Left lung (tissue), 10 donors: ENCODE measurements around the gene CKB. TPM values are rescaled to one million over a fixed set of nuclear protein-coding genes. Genes with fewer than 3 reads are reported as not detected.
A peak's percentile ranks its signal among the peaks of the same experiment; 100 is the strongest.

ENCODE experiments used
- ATAC-seq: fragments of 200-7000 bp; cut with Tn5 transposase; one replicate; pipeline ENCODE4 v1.9.1; 2020; ENCODE audit warnings: moderate library complexity
- DNase-seq, 4 donors: peaks; one replicate each; pipeline ENCODE4 v3.0.0-alpha.2; 2013 to 2020
- H3K27ac ChIP-seq, 2 donors: fragments of 200-600 bp; sonication (generic) in 1 of 2; one replicate each; pipeline versions ENCODE4 v1.5.0 to v1.8.0; 2020 to 2021
- H3K27me3 ChIP-seq, 2 donors: fragments of 200-600 bp; sonication (generic) in 1 of 2; one replicate each; pipeline versions ENCODE4 v1.5.0 to v1.8.0; 2020 to 2021
- H3K36me3 ChIP-seq, 2 donors: fragments of 200-600 bp; sonication (generic) in 1 of 2; one replicate each; pipeline versions ENCODE4 v1.5.0 to v1.8.0; 2020 to 2021
- H3K4me1 ChIP-seq, 2 donors: fragments of 200-600 bp; one replicate each; pipeline ENCODE4 v1.8.0; 2021
- H3K4me3 ChIP-seq, 2 donors: fragments of 200-600 bp; sonication (generic) in 1 of 2; one replicate each; pipeline versions ENCODE4 v1.5.0 to v1.8.0; 2020 to 2021; ENCODE audit warnings: mild to moderate bottlenecking in 1 of 2
- H3K9me3 ChIP-seq, 2 donors: fragments of 200-600 bp; sonication (generic) in 1 of 2; one replicate each; pipeline versions ENCODE4 v1.5.0 to v1.8.0; 2020 to 2021
- intact Hi-C, 2 donors: fragments of 100-400 bp; cut with DNase I; formaldehyde crosslinking; loops; one replicate each; pipeline versions ENCODE4 v1.11.2 to v1.14.2; 2022
- polyA plus RNA-seq, 6 donors: library from polyadenylated mRNA; unstranded; fragments of 120-200 nt; gene quantifications; one replicate each; pipeline ENCODE4 v1.2.1, GENCODE V29; 2013; ENCODE audit not compliant: insufficient read length in 6 of 6
- total RNA-seq, 2 donors: library from RNA; stranded (reverse); fragmentation: NEBNext Ultra II Directional; extraction: Animal tissue kit (Norgen Biotek cat#: 25700); gene quantifications; one replicate each; pipeline ENCODE4 v1.2.1, GENCODE V29; 2021
- TF ChIP-seq, protein P1 (sequence below), 2 donors: fragments of 200-600 bp; sonication (generic) in 1 of 2; IDR thresholded peaks; one replicate each; pipeline versions ENCODE4 v1.5.0 to v1.8.0; 2021; ENCODE audit warnings: antibody characterized with exemption in 2 of 2
- donor health status: DM: no; HTN: yes; CAD: no.
- donor health status: DM: no; HTN: no; CAD: no.

CKB gene
- total and polyA plus RNA-seq, 8 donors = 129 to 312 (median 210) TPM

DNA sequence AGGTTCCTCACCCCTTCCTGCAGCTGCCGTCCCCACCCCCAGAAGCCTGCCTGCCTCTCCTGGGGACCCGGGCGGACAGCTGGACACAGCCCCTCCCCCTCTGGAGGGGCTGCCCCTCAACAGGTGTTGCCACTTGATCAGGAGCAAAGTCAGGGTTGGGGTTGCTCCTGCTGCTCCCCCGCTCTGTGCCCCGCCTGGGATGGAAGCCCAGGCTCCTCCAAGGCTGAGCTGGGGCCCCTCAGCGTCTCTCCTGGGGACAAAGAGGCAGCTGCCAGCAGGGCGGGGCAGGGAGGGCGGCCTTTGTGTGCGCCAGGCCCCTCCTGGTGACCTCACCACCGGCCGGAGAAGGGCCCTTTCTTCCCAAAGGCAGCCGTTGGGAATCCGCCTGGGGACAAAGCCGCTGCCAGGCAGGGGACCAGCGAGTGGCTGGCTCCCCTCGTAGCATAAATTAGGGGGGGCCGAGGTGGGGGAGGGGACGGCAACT, 20.0 kb upstream of the CKB start:
- peak in 2 of 4 donors; percentile 78 to 83 for DNase-seq
- peak; percentile 54 for ATAC-seq
- TF ChIP-seq, protein P1, sequence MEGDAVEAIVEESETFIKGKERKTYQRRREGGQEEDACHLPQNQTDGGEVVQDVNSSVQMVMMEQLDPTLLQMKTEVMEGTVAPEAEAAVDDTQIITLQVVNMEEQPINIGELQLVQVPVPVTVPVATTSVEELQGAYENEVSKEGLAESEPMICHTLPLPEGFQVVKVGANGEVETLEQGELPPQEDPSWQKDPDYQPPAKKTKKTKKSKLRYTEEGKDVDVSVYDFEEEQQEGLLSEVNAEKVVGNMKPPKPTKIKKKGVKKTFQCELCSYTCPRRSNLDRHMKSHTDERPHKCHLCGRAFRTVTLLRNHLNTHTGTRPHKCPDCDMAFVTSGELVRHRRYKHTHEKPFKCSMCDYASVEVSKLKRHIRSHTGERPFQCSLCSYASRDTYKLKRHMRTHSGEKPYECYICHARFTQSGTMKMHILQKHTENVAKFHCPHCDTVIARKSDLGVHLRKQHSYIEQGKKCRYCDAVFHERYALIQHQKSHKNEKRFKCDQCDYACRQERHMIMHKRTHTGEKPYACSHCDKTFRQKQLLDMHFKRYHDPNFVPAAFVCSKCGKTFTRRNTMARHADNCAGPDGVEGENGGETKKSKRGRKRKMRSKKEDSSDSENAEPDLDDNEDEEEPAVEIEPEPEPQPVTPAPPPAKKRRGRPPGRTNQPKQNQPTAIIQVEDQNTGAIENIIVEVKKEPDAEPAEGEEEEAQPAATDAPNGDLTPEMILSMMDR (IDR thresholded peaks at IDR 0.05) = no peak
- Histone ChIP-seq H3K27me3 (peaks cover 0 to 46% of the 10 kb centered on the region in 2 donors), H3K27ac (peak overlapping the region; percentile 39 to 83), H3K9me3 (no peaks in the 10 kb centered on the region), H3K4me3 (no peak overlapping the region), H3K4me1 (peaks cover 26 to 43% of the 10 kb centered on the region in 2 donors), H3K36me3 (no peaks in the 10 kb centered on the region)
- intact Hi-C loops = no loop called here

DNA sequence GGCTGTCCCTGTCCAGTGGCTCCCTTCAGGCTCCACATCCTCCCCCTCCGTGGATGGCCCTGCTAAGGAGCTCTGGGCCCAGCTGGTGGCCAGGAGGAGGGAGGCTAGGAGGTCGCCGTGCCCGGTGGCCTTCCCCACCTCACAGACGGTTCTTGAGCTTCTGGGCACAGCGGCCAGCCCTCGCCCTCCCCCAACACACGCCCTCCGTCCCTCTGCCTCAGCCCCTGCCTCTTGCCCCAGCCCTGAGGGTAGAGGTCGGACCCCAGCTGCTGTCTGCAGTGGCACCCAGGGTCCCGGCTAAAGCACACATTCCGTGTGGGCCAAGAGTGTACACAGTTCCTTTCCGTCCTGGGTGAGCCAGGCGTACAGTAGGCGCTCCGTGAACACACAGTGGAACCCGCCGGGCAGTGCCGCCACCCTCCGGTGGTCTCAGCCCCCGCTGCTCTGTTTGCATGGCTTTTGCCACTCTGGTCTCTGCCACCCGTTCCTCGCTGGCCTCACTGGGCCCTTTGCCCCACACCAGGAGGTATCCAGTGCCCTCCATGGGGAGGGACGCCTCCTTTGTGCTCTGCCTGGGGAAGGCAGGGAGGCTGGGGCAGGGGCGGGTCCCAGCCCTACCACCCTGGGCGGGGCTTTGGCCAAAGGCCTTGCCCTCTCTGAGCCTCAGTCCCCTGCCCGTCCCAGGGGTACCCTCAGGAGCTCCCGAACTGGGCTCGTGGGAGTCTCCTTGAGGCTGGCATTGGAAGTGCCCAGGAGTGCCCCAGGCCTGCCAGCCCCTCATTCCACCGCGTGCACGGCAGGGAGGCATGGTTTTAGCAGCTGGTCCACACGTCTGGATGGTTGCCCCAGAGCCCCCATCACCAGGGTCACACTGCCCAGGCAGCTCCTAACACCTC, 19.3 kb upstream of the CKB start:
- Histone ChIP-seq H3K4me3 (no peak overlapping the region), H3K27me3 (peaks cover 0 to 46% of the 10 kb centered on the region in 2 donors), H3K4me1 (peaks cover 26 to 43% of the 10 kb centered on the region in 2 donors), H3K9me3 (no peaks in the 10 kb centered on the region), H3K27ac (peak overlapping the region; percentile 83), H3K36me3 (no peaks in the 10 kb centered on the region)
- TF ChIP-seq, protein P1 (IDR thresholded peaks at IDR 0.05) = no peak
- intact Hi-C loops = no loop called here
- DNase-seq (peak in 2 of 4 donors; percentile 46 to 78), ATAC-seq (peak; percentile 33)

DNA sequence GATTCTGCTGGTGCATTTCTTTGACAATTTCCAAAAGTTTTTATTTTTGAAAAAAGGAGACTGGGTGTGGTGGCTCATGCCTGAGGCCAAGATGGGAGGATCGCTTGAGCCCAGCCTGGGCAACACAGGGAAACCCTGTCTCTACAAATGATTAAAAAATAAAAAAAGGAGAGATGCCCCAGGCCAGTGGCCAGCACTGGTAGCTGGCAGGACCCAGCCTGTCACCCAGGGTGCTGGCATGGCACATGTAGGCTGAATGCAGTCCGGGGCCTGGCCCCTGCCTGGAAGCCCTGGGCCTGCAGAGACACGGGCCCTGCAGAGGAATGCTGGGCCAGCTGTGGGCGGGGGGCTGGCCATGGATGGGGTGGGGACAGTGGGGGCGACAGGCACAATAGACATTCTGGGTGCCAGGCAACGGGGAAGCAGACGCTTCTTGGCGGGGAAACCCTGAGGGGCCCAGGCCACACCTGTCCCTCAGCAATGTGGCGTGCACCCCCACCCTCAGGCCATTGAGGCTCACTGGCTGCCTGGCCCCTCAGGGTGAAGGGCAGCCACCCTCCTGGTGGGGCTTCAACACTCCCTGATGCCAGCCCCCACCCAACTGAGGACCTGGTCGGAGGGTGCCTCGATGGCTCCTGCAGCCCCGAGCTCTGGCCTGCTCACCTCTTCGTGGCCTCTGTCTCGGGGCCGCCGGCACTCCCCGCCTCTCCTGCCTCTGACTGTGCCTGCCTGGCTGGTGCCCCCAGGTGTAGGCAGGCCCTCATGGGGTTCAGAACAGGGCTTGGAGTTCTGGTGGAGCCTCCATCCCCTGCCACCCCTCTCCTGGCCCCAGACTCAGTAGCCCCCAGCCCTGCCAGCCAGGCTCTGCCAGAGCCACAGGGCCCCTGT, 18.4 kb upstream of the CKB start:
- H3K4me3 ChIP-seq = no peak overlapping the region
- peaks cover 0 to 46% of the 10 kb centered on the region in 2 donors for H3K27me3 ChIP-seq
- peaks cover 26 to 43% of the 10 kb centered on the region in 2 donors for H3K4me1 ChIP-seq
- peak in 1 of 4 donors; percentile 76 for DNase-seq
- H3K27ac ChIP-seq = peak overlapping the region; percentile 83
- H3K36me3 ChIP-seq = peaks cover 0 to 4% of the 10 kb centered on the region in 2 donors
- intact Hi-C loops = no loop called here
- TF ChIP-seq, protein P1 (IDR thresholded peaks at IDR 0.05) = no peak
- no peak for ATAC-seq
- H3K9me3 ChIP-seq = no peaks in the 10 kb centered on the region

DNA sequence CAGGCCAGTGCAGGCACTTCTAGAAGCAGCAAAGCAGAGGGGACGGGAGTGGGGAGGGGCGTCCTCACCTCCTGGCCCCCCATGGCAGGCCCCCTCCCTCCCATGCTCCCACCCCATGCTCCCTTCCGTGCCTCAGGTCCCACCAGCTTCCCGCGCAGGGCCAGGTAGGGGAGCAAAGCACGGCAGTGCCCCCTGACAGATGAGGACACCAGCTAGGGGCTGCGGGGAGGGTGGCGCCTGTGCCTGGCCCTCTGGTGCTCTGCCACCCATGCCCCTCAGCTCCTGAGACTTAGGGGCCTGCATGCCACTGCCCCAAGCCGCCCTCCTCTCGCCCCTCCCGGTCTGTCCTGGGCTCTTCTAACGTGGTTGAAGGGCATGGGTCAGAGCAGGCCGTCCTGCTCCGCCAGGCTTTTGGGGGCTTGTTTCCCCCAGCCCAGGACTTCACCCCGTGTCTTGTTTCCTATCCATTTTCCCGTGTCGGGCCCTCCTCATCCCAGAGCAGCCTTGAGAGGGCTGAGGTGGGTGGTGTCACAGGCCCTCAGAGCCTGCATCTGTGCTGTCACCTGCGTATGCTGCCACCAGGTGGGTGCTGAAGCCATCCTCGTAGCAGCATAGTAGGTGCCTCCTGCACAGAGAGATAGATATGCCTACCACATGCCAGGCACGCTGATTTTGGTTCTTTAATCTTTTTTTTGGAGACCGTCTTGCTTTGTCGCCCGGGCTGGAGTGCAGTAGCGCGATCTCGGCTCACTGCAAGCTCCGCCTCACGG, 16.6 kb upstream of the CKB start:
- ATAC-seq (no peak), DNase-seq (peak in 1 of 4 donors; percentile 78)
- TF ChIP-seq, protein P1 (IDR thresholded peaks at IDR 0.05) = no peak
- intact Hi-C loops = no loop called here
- Histone ChIP-seq H3K4me3 (no peak overlapping the region), H3K27me3 (peaks cover 0 to 46% of the 10 kb centered on the region in 2 donors), H3K36me3 (peaks cover 0 to 22% of the 10 kb centered on the region in 2 donors), H3K27ac (peak overlapping the region; percentile 65 to 83), H3K4me1 (peaks cover 23 to 43% of the 10 kb centered on the region in 2 donors), H3K9me3 (no peaks in the 10 kb centered on the region)
